ENCODE results near the gene ANKMY1.

The ANKMY1 gene

GRCh38 chr2:240443891-240444301 lies 113.9 kb downstream of the ANKMY1 start:
- Histone ChIP-seq H3K4me1 (ENCODE audit: low read depth, poor library complexity, severe bottlenecking) (no peaks in the 10 kb centered on the region), H3K27me3 (ENCODE audit: insufficient read depth, low read depth) (peaks cover 48% of the 10 kb centered on the region; the same call in 1 of the 2 replicates), H3K36me3 (ENCODE audit: insufficient read depth) (no peaks in the 10 kb centered on the region), H2AFZ (ENCODE audit: low read depth) (no peak overlapping the region), H3K79me2 (ENCODE audit: insufficient read depth, low read depth) (no peaks in the 10 kb centered on the region), H3K4me2 (no peak overlapping the region), H3K9ac (no peak overlapping the region), H3K27ac (no peak overlapping the region), H3K4me3 (IDR thresholded peaks at IDR 0.05; ENCODE audit: insufficient read depth, low read depth, low read length) (no peak overlapping the region), H4K20me1 (ENCODE audit: insufficient read depth) (no peaks in the 10 kb centered on the region)
- TF ChIP-seq, protein P1, sequence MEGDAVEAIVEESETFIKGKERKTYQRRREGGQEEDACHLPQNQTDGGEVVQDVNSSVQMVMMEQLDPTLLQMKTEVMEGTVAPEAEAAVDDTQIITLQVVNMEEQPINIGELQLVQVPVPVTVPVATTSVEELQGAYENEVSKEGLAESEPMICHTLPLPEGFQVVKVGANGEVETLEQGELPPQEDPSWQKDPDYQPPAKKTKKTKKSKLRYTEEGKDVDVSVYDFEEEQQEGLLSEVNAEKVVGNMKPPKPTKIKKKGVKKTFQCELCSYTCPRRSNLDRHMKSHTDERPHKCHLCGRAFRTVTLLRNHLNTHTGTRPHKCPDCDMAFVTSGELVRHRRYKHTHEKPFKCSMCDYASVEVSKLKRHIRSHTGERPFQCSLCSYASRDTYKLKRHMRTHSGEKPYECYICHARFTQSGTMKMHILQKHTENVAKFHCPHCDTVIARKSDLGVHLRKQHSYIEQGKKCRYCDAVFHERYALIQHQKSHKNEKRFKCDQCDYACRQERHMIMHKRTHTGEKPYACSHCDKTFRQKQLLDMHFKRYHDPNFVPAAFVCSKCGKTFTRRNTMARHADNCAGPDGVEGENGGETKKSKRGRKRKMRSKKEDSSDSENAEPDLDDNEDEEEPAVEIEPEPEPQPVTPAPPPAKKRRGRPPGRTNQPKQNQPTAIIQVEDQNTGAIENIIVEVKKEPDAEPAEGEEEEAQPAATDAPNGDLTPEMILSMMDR (conservative IDR thresholded peaks at IDR 0.05; ENCODE audit: low read depth, low read length) = no peak

DNA sequence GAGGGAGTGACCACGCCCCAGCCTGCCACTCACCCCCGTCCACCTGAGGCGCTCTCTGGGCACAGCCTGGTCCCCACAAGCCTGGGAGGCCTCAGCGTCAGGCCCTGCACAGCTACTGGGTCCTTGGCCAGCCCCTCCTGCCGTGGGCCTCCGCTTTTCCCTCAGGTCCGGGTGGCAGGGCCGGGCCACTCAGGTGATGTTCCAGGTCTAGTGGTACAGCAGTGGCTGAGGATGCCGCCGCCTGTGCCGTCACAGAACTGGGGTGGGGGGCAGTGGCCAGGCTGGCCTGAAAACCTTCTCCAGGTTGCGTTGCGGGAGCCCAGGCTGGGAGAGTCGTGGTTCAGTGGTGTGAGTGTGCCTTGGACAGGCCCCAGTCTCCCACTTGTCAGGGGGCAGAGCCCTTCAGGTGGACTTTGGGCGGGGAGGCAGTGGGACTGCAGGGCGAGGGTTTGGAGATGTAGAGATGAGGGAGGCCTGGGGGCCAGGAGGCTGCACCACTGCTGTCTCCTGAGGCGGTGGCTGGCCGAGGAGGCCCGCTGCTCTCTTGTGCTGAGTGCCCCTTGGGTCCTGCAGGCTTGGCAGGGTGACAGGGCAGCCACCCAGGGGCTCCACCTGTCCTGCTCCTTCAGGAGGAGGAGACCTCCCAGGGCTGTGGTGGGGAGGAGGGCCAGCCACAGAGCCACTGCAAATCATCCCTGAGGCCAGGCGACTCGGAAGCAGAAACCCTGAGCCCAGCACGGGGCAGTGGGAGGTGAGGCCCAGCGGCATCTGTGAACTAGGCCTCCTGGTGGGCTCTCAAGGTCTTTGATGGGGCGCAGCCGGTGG lies 114.7 kb downstream of the ANKMY1 start:
- H4K20me1 ChIP-seq (ENCODE audit: insufficient read depth) = no peaks in the 10 kb centered on the region

DNA sequence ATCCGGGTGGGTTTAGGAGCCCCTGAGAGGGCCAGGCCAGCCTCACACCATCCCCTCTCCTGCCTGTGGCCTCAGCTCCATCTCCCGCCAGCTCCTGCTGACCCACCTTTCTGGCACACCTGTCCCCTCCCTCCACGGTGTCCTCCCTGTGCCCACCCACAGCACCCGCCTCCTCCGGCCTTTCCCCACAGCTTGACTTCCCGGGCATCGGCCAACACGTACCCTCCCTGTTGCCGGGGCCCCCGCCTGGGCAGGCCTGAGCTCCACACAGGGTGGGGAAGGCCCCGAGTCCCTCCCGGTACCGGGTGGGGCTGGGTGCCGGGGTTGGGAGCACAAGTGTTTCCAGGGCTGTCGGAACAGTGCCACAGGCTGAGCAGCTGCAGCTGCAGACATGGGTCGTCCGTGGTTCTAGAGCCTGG lies 115.8 kb downstream of the ANKMY1 start:
- Histone ChIP-seq H3K27me3 (ENCODE audit: insufficient read depth, low read depth) (peaks cover 48% of the 10 kb centered on the region; the same call in 1 of the 2 replicates), H3K4me3 (IDR thresholded peaks at IDR 0.05; ENCODE audit: insufficient read depth, low read depth, low read length) (no peak overlapping the region), H3K27ac (no peak overlapping the region), H3K4me2 (no peak overlapping the region), H3K9ac (no peak overlapping the region), H2AFZ (ENCODE audit: low read depth) (no peak overlapping the region), H3K4me1 (ENCODE audit: low read depth, poor library complexity, severe bottlenecking) (no peaks in the 10 kb centered on the region), H3K79me2 (ENCODE audit: insufficient read depth, low read depth) (no peaks in the 10 kb centered on the region), H4K20me1 (ENCODE audit: insufficient read depth) (no peaks in the 10 kb centered on the region), H3K36me3 (ENCODE audit: insufficient read depth) (no peaks in the 10 kb centered on the region)
- TF ChIP-seq, protein P1 (conservative IDR thresholded peaks at IDR 0.05; ENCODE audit: low read depth, low read length) = no peak

More for the DNA sequence above, 114.7 kb downstream of the ANKMY1 start:
- Histone ChIP-seq H3K4me3 (IDR thresholded peaks at IDR 0.05; ENCODE audit: insufficient read depth, low read depth, low read length) (no peak overlapping the region), H3K4me2 (no peak overlapping the region), H3K9ac (no peak overlapping the region), H3K4me1 (ENCODE audit: low read depth, poor library complexity, severe bottlenecking) (no peaks in the 10 kb centered on the region), H3K36me3 (ENCODE audit: insufficient read depth) (no peaks in the 10 kb centered on the region), H3K27ac (no peak overlapping the region), H3K79me2 (ENCODE audit: insufficient read depth, low read depth) (no peaks in the 10 kb centered on the region), H3K27me3 (ENCODE audit: insufficient read depth, low read depth) (peaks cover 42% of the 10 kb centered on the region; the same call in 1 of the 2 replicates), H2AFZ (ENCODE audit: low read depth) (no peak overlapping the region)
- TF ChIP-seq, protein P1 (conservative IDR thresholded peaks at IDR 0.05; ENCODE audit: low read depth, low read length) = no peak

DNA sequence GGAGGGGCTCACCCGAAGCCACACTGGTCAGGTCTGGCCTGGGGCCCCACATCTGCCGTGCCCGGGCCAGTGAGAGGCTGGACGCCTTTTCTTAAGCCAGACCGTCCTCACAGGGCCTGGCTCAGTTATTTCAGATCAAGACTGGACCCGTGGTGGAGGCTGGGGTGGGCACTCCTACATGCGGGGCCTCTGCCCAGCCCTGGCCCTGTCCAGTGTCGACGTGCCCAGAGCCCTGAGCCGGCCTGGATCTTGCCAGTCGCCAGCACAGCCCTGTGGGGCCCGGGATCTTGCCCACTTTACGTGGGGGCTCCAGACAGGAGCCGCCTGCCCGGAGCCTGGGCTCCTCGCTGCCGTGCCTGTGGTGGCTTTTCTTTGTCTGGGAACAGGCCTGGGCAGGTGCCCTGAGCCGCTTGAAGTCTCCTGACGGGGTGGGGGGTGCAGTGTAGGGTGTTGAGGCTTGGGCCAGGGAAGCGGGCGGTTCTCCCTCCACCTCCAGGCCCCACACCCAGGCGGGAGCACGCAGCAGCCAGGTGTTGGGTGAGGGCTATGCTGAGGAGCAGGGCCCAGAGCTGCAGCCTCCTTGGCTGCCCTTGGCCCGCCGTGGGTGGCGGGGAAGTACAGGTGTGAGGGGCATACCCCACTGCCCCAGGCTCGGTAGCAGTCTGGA lies 116.3 kb downstream of the ANKMY1 start:
- Histone ChIP-seq H3K4me1 (ENCODE audit: low read depth, poor library complexity, severe bottlenecking) (no peaks in the 10 kb centered on the region), H3K9ac (no peak overlapping the region), H3K27ac (no peak overlapping the region), H4K20me1 (ENCODE audit: insufficient read depth) (no peaks in the 10 kb centered on the region), H3K27me3 (ENCODE audit: insufficient read depth, low read depth) (peaks cover 53% of the 10 kb centered on the region; the same call in 1 of the 2 replicates), H3K4me2 (no peak overlapping the region), H3K36me3 (ENCODE audit: insufficient read depth) (no peaks in the 10 kb centered on the region), H3K4me3 (IDR thresholded peaks at IDR 0.05; ENCODE audit: insufficient read depth, low read depth, low read length) (no peak overlapping the region), H3K79me2 (ENCODE audit: insufficient read depth, low read depth) (no peaks in the 10 kb centered on the region), H2AFZ (ENCODE audit: low read depth) (no peak overlapping the region)
- TF ChIP-seq, protein P1 (conservative IDR thresholded peaks at IDR 0.05; ENCODE audit: low read depth, low read length) = no peak
